Colonic mucosa (tissue), 4 donors: ENCODE measurements around the gene PRPF6. TPM values are rescaled to one million over a fixed set of nuclear protein-coding genes. Genes with fewer than 3 reads are reported as not detected.

Source experiments
- DNase-seq: peaks from one replicate; pipeline ENCODE4 v3.0.0-alpha.2; 2020
- H3K27ac ChIP-seq: fragments of 200-600 bp; one replicate; pipeline ENCODE4 v1.8.0; 2021
- H3K27me3 ChIP-seq: fragments of 200-600 bp; one replicate; pipeline ENCODE4 v1.8.0; 2021
- H3K36me3 ChIP-seq: fragments of 200-600 bp; one replicate; pipeline ENCODE4 v1.8.0; 2021
- H3K4me1 ChIP-seq: fragments of 200-600 bp; one replicate; pipeline ENCODE4 v1.8.0; 2021; ENCODE audit warnings: mild to moderate bottlenecking
- H3K4me3 ChIP-seq: fragments of 200-600 bp; one replicate; pipeline ENCODE4 v1.8.0; 2021
- H3K9ac ChIP-seq, 2 donors: one replicate each; pipeline ENCODE4 v1.7.0; 2013; ENCODE audit warnings: control low read depth in 2 of 2, low read depth in 2 of 2, low read length in 2 of 2
- H3K9me3 ChIP-seq: fragments of 200-600 bp; one replicate; pipeline ENCODE4 v1.8.0; 2021
- CTCF ChIP-seq: fragments of 200-600 bp; IDR thresholded peaks from one replicate; pipeline ENCODE4 v1.8.0; 2022; ENCODE audit warnings: antibody characterized with exemption, mild to moderate bottlenecking
- intact Hi-C: fragments of 100-400 bp; cut with DNase I; formaldehyde crosslinking; loops from one replicate; pipeline ENCODE4 v1.14.1; 2022
- total RNA-seq, 2 donors: library from RNA; stranded (reverse); fragmentation: NEBNext Ultra II Directional in 1 of 2; extraction: Animal tissue kit (Norgen Biotek cat#: 25700) in 1 of 2; gene quantifications; one replicate each; pipeline ENCODE4 v1.2.1, GENCODE V29; 2021
- donor health status: healthy.
- donor health status: DM: no; HTN: no; CAD: no.
- donor health status: DM: no; HTN: no; CAD: no.

Gene PRPF6
- total RNA-seq, 2 donors from 2014 or later: 53.0 to 68.6 TPM

DNA sequence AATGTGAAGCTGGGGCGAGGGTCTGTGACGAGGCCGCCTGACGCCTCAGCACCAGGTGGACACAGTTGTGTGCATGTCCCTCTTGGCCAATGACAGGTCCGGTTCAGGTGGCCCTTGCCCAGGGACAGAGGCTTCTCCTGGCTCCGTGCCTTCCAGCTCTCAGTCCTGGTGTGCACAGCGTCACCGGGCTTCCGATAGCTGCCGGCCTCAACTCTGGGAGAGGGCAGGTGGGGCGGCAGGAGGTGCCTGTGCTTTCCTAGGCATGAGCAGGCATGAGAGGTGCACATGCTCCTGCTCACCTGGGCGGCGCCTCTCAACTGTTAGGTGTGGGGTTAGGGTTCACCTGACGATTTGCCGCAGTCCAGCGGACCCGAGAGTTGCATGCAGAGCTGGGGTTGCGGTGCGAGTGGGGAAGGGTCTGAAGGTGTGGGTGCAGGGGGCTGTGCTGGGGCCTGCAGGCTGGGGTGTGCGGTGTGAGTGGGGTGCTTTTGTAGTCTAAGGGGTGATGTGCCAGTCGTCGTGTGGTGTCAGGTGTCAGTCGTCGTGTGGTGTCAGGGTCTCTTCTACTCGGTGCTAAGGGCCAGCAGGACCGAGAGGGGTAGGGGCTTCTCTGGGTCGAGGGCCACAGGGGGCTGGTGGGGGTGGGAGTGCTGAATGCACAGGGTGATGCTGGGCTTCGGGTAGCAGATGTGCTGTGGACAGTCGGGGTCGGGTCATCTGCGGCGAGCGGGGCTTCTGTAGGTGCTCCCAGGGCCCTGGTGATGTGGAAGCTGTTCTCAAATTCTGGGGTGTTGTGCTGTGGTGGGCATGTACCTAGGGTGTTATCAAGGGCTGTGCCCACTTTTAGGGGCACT lies 72.3 kb downstream of the PRPF6 start:
- Histone ChIP-seq H3K9me3 (no peaks in the 10 kb centered on the region), H3K27me3 (peaks cover 60% of the 10 kb centered on the region), H3K36me3 (no peaks in the 10 kb centered on the region), H3K4me1 (no peaks in the 10 kb centered on the region), H3K4me3 (no peak overlapping the region), H3K27ac (no peak overlapping the region), H3K9ac (no peak overlapping the region)
- no peak for TF ChIP-seq CTCF
- intact Hi-C loops: no loop called here
- DNase-seq: no peak

DNA sequence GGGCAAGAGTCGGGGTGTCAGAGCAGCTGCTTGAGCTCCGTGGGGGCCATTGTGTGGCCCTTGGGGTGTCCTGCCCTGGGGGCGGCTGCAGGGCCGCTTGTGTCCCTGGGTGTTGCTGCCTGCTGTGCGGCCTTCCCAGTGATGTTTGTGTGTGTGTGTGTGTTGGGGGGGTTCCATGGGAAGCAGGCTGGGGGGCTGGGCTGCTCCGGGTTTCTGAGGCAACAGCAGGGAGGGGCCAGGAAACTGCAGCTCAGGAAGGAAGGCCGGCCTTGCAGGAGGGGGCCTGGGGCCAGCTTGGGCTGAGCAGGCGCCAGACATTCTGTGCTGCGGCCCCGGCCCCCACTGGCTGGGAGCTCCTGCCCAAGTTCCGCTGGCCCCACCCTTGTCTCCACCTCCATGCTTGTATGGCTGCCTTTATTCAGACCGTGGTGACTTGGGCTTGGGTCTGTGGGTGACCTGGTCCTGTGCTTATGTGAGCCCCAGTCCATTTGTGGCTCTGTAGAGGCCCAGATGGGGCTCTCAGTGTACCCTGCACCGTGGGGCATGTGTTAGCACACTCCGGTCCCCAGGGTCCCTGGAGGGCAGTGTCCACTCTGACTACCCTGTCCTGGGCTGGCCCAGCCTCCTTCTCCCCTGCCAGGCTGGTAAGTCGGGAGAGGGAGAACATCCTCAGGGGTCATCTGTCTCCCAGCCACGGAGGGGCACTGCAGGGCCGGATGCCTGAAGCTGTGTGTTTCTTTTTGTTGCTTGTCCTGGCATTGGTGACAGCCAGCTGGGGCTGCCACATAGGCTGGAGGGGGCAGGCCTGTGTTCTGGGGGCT lies 73.1 kb downstream of the PRPF6 start:
- no peak for DNase-seq
- H3K4me1 ChIP-seq: no peaks in the 10 kb centered on the region
- H3K36me3 ChIP-seq: no peaks in the 10 kb centered on the region
- intact Hi-C loops: no loop called here
- H3K4me3 ChIP-seq: no peak overlapping the region
- H3K9me3 ChIP-seq: no peaks in the 10 kb centered on the region
- H3K9ac ChIP-seq: no peak overlapping the region
- TF ChIP-seq CTCF: no peak
- peaks cover 52% of the 10 kb centered on the region for H3K27me3 ChIP-seq
- no peak overlapping the region for H3K27ac ChIP-seq

GRCh38 chr20:64055396-64055892 lies 74.5 kb downstream of the PRPF6 start:
- Histone ChIP-seq H3K9ac (no peak overlapping the region), H3K4me3 (no peak overlapping the region), H3K27ac (no peak overlapping the region), H3K36me3 (no peaks in the 10 kb centered on the region), H3K9me3 (no peaks in the 10 kb centered on the region), H3K4me1 (no peaks in the 10 kb centered on the region), H3K27me3 (peaks cover 42% of the 10 kb centered on the region)
- no peak for DNase-seq
- no peak for TF ChIP-seq CTCF
- intact Hi-C loops: no loop called here

- intact Hi-C loops: no loop called here
Measured at GRCh38 chr20:64055893-64056638, 75.1 kb downstream of the PRPF6 start.

More at GRCh38 chr20:64055893-64056638, 75.1 kb downstream of the PRPF6 start:
- Histone ChIP-seq H3K9me3 (no peaks in the 10 kb centered on the region), H3K36me3 (no peaks in the 10 kb centered on the region), H3K27me3 (peaks cover 36% of the 10 kb centered on the region), H3K27ac (no peak overlapping the region), H3K4me3 (no peak overlapping the region), H3K9ac (no peak overlapping the region), H3K4me1 (no peaks in the 10 kb centered on the region)
- TF ChIP-seq CTCF: no peak
- DNase-seq: no peak
